ENCODE results near the gene TUB.

The TUB gene

GRCh38 chr11:8047382-8047781 is 33.6 kb upstream of the TUB start:
- no peak for DNase-seq

GRCh38 chr11:8049084-8049483 is 31.9 kb upstream of the TUB start:
- no peak for DNase-seq

- DNase-seq, result no peak
Measured at GRCh38 chr11:8055091-8055835, 25.7 kb upstream of the TUB start.

GRCh38 chr11:8055836-8056526 is 25.0 kb upstream of the TUB start:
- DNase-seq, result no peak

- no peak for DNase-seq
Measured at GRCh38 chr11:8056810-8057463, 24.1 kb upstream of the TUB start.

GRCh38 chr11:8058216-8058615 is 22.8 kb upstream of the TUB start:
- DNase-seq, result no peak

GRCh38 chr11:8059030-8059429 is 22.0 kb upstream of the TUB start:
- no peak for DNase-seq

- no peak for DNase-seq
Measured at GRCh38 chr11:8059571-8060011, 21.4 kb upstream of the TUB start.

- DNase-seq, result no peak
Measured at GRCh38 chr11:8060146-8060719, 20.8 kb upstream of the TUB start.

- DNase-seq, result no peak
Measured at GRCh38 chr11:8060801-8061554, 20.0 kb upstream of the TUB start.

GRCh38 chr11:8061555-8062428 is 19.2 kb upstream of the TUB start:
- no peak for DNase-seq

GRCh38 chr11:8062781-8063257 is 18.2 kb upstream of the TUB start:
- no peak for DNase-seq

GRCh38 chr11:8063324-8063723 is 17.7 kb upstream of the TUB start:
- no peak for DNase-seq

GRCh38 chr11:8065031-8065430 is 16.0 kb upstream of the TUB start:
- no peak for DNase-seq

GRCh38 chr11:8066036-8066910 is 14.7 kb upstream of the TUB start:
- no peak for DNase-seq

GRCh38 chr11:8066911-8067455 is 14.0 kb upstream of the TUB start:
- no peak for DNase-seq

- no peak for DNase-seq
Measured at GRCh38 chr11:8067567-8067928, 13.5 kb upstream of the TUB start.

GRCh38 chr11:8067929-8068575 is 13.0 kb upstream of the TUB start:
- DNase-seq, result no peak

GRCh38 chr11:8068605-8069221 is 12.3 kb upstream of the TUB start:
- DNase-seq, result no peak
